C4-2B (cell line): Measurements from ENCODE around the gene MRPL10.
A peak's percentile ranks its signal among the peaks of the same experiment; 100 is the strongest.

ENCODE experiments used
- ZFX ChIP-seq: fragments of 450-650 bp; IDR thresholded peaks from 2 replicates; pipeline ENCODE4 v1.6.1; 2017
- TF ChIP-seq, protein P1 (sequence below): fragments of 450-650 bp; conservative IDR thresholded peaks from 2 replicates; pipeline ENCODE4 v1.5.1; 2017; ENCODE audit warnings: mild to moderate bottlenecking

DNA sequence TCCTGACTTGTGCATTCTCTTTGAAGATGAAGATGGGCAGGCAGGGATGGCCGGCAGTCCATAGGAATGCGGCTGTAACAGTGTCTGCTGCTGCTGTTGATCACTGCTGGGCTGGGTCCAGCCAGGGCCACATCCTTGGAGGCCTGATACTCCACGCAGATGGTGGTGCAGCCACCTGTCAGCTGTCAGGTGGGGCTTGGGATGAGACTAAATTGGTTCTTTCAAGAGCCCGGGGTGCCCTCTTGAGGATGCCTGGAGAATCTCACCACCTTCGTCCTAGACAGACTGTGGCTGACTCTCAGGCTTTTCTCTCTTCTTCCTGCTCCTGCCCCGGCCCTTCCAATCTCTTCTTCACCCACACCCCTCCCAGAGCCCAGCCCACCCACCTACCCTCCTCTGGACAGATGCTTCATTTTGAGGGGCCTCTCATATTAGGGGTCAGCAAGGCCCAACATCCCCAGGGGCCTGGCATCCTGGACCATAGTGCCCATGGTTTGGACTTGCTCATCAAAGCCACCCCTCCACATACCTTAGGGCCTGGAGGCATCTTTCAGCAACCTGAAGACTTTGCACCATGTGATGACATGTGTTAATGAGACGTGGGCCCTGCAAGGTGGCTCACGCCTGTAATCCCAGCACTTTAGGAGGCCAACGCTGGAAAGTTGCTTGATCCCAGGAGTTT lies 28.9 kb downstream of the MRPL10 start:
- TF ChIP-seq, protein P1, sequence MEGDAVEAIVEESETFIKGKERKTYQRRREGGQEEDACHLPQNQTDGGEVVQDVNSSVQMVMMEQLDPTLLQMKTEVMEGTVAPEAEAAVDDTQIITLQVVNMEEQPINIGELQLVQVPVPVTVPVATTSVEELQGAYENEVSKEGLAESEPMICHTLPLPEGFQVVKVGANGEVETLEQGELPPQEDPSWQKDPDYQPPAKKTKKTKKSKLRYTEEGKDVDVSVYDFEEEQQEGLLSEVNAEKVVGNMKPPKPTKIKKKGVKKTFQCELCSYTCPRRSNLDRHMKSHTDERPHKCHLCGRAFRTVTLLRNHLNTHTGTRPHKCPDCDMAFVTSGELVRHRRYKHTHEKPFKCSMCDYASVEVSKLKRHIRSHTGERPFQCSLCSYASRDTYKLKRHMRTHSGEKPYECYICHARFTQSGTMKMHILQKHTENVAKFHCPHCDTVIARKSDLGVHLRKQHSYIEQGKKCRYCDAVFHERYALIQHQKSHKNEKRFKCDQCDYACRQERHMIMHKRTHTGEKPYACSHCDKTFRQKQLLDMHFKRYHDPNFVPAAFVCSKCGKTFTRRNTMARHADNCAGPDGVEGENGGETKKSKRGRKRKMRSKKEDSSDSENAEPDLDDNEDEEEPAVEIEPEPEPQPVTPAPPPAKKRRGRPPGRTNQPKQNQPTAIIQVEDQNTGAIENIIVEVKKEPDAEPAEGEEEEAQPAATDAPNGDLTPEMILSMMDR: peak; percentile 84
- TF ChIP-seq ZFX: no peak
